ENCODE data around the gene ZNF575. TPM values are rescaled to one million over a fixed set of nuclear protein-coding genes. Genes with fewer than 3 reads are reported as not detected.
"Not testable (repeated sequence)": the region's sequence is repeated elsewhere in the genome, so short reads cannot be mapped to it uniquely, and the experiment has no call there.

ZNF575 gene
- total and polyA plus RNA-seq, 2 donors from 2014 or later, result 2.8 to 3.1 TPM

DNA sequence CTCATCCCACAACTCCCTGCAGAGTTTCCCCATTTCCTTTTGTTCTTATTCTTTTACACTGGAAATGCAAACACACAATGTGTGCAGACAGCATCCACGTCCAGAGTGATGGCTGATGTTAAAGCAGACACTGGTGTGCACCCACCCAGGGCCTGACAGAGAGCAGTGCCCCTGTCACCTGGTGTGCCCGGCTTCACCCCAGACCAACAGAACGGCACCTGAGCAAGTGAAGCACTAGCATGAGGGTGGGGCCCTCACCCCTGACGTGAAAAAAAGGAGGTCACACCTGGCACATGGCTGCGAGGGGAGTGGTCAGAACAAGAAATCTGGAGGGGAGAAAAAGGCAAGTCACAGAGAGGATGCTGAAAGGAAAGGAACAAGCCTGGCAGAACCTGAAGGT lies 12.3 kb downstream of the ZNF575 start:
- FAIRE-seq (no peak), DNase-seq (no peak)
- intact Hi-C loops (cut with DNase I), result no loop called here
- no peak for TF ChIP-seq CTCF (IDR thresholded peaks at IDR 0.05; ENCODE audit: borderline replicate concordance, extremely low read depth, insufficient read depth)
- H3K9me3 ChIP-seq (ENCODE audit: control insufficient read depth in 2 of 3, insufficient read depth in 1 of 3, low read length in 3 of 3), result no peaks in the 10 kb centered on the region
- no peak overlapping the region for H3K4me3 ChIP-seq (ENCODE audit: low read length in 3 of 3)
- no peak overlapping the region for H3K9ac ChIP-seq (ENCODE audit: low read length in 3 of 3)
- no peaks in the 10 kb centered on the region for H3K27me3 ChIP-seq (ENCODE audit: control insufficient read depth, insufficient read depth, low read length)
- no peaks in the 10 kb centered on the region for H3K4me1 ChIP-seq (ENCODE audit: control insufficient read depth in 2 of 3, insufficient read depth in 2 of 3, low read depth in 1 of 3, low read length in 3 of 3)
- H3K36me3 ChIP-seq (ENCODE audit: control insufficient read depth in 2 of 3, insufficient read depth in 3 of 3, low read length in 3 of 3), result peaks cover 4 to 19% (median 18%) of the 10 kb centered on the region in 3 donors
- H3K27ac ChIP-seq (ENCODE audit: low read depth in 2 of 2, low read length in 2 of 2), result no peak overlapping the region

- TF ChIP-seq CTCF (IDR thresholded peaks at IDR 0.05; ENCODE audit: borderline replicate concordance, extremely low read depth, insufficient read depth), result no peak
- Histone ChIP-seq H3K4me3 (ENCODE audit: low read length in 3 of 3) (no peak overlapping the region), H3K9me3 (ENCODE audit: control insufficient read depth in 2 of 3, insufficient read depth in 1 of 3, low read length in 3 of 3) (no peaks in the 10 kb centered on the region), H3K27me3 (ENCODE audit: control insufficient read depth, insufficient read depth, low read length) (no peaks in the 10 kb centered on the region), H3K9ac (ENCODE audit: low read length in 3 of 3) (no peak overlapping the region), H3K27ac (ENCODE audit: low read depth in 2 of 2, low read length in 2 of 2) (no peak overlapping the region), H3K36me3 (ENCODE audit: control insufficient read depth in 2 of 3, insufficient read depth in 3 of 3, low read length in 3 of 3) (peaks cover 4 to 22% (median 19%) of the 10 kb centered on the region in 3 donors), H3K4me1 (ENCODE audit: control insufficient read depth in 2 of 3, insufficient read depth in 2 of 3, low read depth in 1 of 3, low read length in 3 of 3) (no peaks in the 10 kb centered on the region)
- no peak for FAIRE-seq
- DNase-seq, result no peak
- intact Hi-C loops (cut with DNase I), result no loop called here
Observed at GRCh38 chr19:43545981-43546380, 13.0 kb downstream of the ZNF575 start.

DNA sequence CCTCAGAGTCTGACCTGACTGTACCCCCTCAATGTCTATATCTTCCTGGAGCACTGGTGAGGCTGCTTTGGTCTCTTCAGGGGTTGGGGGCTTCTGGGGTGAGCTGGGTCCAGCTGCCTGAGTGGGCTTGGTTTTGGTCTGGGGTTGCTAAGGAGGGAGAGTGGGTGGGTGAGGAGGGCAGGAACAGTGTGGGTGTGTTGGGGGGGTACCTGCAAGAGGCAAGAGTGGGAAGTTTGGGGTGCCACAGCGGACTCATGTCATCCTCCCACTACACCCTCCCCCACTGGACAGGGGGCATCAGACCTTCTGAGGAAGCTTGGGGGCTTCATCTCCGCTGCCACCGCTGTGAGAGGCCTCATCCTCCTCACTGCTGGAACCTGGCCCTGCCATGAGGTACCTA lies 13.6 kb downstream of the ZNF575 start:
- H3K36me3 ChIP-seq (ENCODE audit: control insufficient read depth in 2 of 3, insufficient read depth in 3 of 3, low read length in 3 of 3), result peaks cover 4 to 24% (median 24%) of the 10 kb centered on the region in 3 donors
- TF ChIP-seq CTCF (IDR thresholded peaks at IDR 0.05; ENCODE audit: borderline replicate concordance, extremely low read depth, insufficient read depth), result no peak
- H3K9me3 ChIP-seq (ENCODE audit: control insufficient read depth in 2 of 3, insufficient read depth in 1 of 3, low read length in 3 of 3), result no peaks in the 10 kb centered on the region
- FAIRE-seq (no peak), DNase-seq (peak in 1 of 5 donors; percentile 38)
- H3K27me3 ChIP-seq (ENCODE audit: control insufficient read depth, insufficient read depth, low read length), result no peaks in the 10 kb centered on the region
- no peak overlapping the region for H3K27ac ChIP-seq (ENCODE audit: low read depth in 2 of 2, low read length in 2 of 2)
- intact Hi-C loops (cut with DNase I), result no loop called here
- no peak overlapping the region for H3K9ac ChIP-seq (ENCODE audit: low read length in 3 of 3)
- H3K4me1 ChIP-seq (ENCODE audit: control insufficient read depth in 2 of 3, insufficient read depth in 2 of 3, low read depth in 1 of 3, low read length in 3 of 3), result no peaks in the 10 kb centered on the region
- no peak overlapping the region for H3K4me3 ChIP-seq (ENCODE audit: low read length in 3 of 3)

- intact Hi-C loops (cut with DNase I); FAIRE-seq; H3K4me1 ChIP-seq (ENCODE audit: control insufficient read depth in 2 of 3, insufficient read depth in 2 of 3, low read depth in 1 of 3, low read length in 3 of 3); H3K27ac ChIP-seq (ENCODE audit: low read depth in 2 of 2, low read length in 2 of 2); H3K27me3 ChIP-seq (ENCODE audit: control insufficient read depth, insufficient read depth, low read length); H3K4me3 ChIP-seq (ENCODE audit: low read length in 3 of 3); H3K9me3 ChIP-seq (ENCODE audit: control insufficient read depth in 2 of 3, insufficient read depth in 1 of 3, low read length in 3 of 3); H3K9ac ChIP-seq (ENCODE audit: low read length in 3 of 3): not testable (repeated sequence)
- DNase-seq, result peak in 1 of 5 donors; percentile 17
- H3K36me3 ChIP-seq (ENCODE audit: control insufficient read depth in 2 of 3, insufficient read depth in 3 of 3, low read length in 3 of 3), result peaks cover 2 to 26% (median 24%) of the 10 kb centered on the region in 3 donors
Observed at GRCh38 chr19:43547926-43548325, 14.9 kb downstream of the ZNF575 start.
